Measurements from ENCODE around the gene BTN3A1.

BTN3A1 gene

GRCh38 chr6:26362836-26363220, 39.2 kb upstream of the BTN3A1 start:
- Histone ChIP-seq H3K27ac (replicated peaks) (no peak overlapping the region), H3K27me3 (ENCODE audit: insufficient read depth, poor library complexity, severe bottlenecking) (no peaks in the 10 kb centered on the region), H3K4me3 (replicated peaks; ENCODE audit: insufficient read depth, low read length) (no peak overlapping the region)
- TF ChIP-seq GABPA (IDR thresholded peaks at IDR 0.05; ENCODE audit: low read depth) (no peak), CTCF (IDR thresholded peaks at IDR 0.05; ENCODE audit: insufficient read depth, low read length) (no peak)
- no peak for DNase-seq (ENCODE audit: low read depth in 1 of 2, low spot score in 1 of 2)

DNA sequence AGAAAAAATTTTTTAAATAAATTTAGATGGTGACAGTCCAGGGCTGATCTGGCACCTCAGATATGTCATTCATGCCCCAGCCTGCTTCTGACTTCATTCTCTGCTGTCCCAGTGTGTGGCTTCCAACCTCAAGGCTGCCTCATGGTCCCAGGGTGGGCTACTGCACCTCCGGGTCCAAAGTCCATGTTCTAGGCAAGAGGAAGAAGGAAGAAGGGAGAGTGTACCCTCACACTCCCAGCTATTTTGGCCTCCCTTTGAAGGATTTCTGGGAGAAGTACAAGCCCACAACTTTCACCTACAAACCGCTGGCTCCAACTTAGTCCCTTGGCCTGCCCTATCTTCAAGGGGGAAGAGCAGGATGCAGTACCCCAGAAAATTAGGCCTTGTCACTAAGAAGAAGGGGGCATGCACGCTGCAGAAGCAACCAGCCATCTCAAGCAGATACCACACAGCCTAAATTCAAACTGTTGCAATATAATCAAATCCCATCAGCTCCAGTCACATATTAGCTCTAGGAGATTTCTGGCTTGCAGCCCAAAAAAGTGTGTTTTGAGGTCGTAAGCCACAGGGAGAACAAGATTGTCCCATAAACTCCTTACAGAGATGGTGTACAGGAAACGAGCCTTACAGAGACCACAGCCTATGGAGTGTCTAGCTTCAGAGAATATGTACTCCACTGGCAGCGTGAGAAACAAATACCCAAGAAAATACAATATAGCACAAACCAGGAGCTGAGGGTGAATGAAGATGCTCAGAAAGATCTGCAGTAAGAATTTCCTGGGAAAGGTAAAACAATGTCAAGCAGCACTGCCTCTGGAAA, 38.0 kb upstream of the BTN3A1 start:
- Histone ChIP-seq H3K27ac (replicated peaks) (peak overlapping the region; percentile 91), H3K4me3 (replicated peaks; ENCODE audit: insufficient read depth, low read length) (peak overlapping the region; percentile 28), H3K27me3 (ENCODE audit: insufficient read depth, poor library complexity, severe bottlenecking) (no peaks in the 10 kb centered on the region)
- TF ChIP-seq, protein P1, sequence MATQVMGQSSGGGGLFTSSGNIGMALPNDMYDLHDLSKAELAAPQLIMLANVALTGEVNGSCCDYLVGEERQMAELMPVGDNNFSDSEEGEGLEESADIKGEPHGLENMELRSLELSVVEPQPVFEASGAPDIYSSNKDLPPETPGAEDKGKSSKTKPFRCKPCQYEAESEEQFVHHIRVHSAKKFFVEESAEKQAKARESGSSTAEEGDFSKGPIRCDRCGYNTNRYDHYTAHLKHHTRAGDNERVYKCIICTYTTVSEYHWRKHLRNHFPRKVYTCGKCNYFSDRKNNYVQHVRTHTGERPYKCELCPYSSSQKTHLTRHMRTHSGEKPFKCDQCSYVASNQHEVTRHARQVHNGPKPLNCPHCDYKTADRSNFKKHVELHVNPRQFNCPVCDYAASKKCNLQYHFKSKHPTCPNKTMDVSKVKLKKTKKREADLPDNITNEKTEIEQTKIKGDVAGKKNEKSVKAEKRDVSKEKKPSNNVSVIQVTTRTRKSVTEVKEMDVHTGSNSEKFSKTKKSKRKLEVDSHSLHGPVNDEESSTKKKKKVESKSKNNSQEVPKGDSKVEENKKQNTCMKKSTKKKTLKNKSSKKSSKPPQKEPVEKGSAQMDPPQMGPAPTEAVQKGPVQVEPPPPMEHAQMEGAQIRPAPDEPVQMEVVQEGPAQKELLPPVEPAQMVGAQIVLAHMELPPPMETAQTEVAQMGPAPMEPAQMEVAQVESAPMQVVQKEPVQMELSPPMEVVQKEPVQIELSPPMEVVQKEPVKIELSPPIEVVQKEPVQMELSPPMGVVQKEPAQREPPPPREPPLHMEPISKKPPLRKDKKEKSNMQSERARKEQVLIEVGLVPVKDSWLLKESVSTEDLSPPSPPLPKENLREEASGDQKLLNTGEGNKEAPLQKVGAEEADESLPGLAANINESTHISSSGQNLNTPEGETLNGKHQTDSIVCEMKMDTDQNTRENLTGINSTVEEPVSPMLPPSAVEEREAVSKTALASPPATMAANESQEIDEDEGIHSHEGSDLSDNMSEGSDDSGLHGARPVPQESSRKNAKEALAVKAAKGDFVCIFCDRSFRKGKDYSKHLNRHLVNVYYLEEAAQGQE (IDR thresholded peaks at IDR 0.05; ENCODE audit: insufficient replicate concordance, low read depth), result no peak
- TF ChIP-seq CTCF (IDR thresholded peaks at IDR 0.05; ENCODE audit: insufficient read depth, low read length), result no peak
- TF ChIP-seq SPI1 (IDR thresholded peaks at IDR 0.05; ENCODE audit: borderline replicate concordance, low read depth), result no peak
- no peak for TF ChIP-seq GABPA (IDR thresholded peaks at IDR 0.05; ENCODE audit: low read depth)
- TF ChIP-seq POLR2AphosphoS5 (IDR thresholded peaks at IDR 0.05; ENCODE audit: low read depth), result no peak
- DNase-seq (ENCODE audit: low read depth in 1 of 2, low spot score in 1 of 2), result peak in 1 of 2 experiments; percentile 7

DNA sequence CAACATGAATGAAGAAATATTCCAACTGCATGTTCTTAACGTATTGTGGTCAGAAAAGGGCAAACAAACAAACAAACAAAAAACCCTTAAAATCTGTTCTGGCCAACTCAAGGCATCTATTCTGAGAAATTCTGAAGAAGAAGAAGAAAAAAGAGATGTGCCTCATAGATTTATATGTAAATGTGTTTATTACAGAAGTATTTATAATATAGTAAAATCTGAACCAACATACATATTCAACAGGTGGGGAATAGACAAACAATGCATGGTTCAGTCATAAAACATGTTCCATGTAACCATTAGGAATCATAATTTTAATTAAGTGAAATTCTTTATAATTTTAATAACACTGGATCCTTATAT, 36.5 kb upstream of the BTN3A1 start:
- TF ChIP-seq, protein P1 (IDR thresholded peaks at IDR 0.05; ENCODE audit: insufficient replicate concordance, low read depth), result no peak
- TF ChIP-seq GABPA (IDR thresholded peaks at IDR 0.05; ENCODE audit: low read depth) (no peak), CTCF (IDR thresholded peaks at IDR 0.05; ENCODE audit: insufficient read depth, low read length) (no peak), POLR2AphosphoS5 (IDR thresholded peaks at IDR 0.05; ENCODE audit: low read depth) (no peak), SPI1 (IDR thresholded peaks at IDR 0.05; ENCODE audit: borderline replicate concordance, low read depth) (no peak)
- peak overlapping the region; percentile 73 for H3K4me3 ChIP-seq (replicated peaks; ENCODE audit: insufficient read depth, low read length)
- DNase-seq (ENCODE audit: low read depth in 1 of 2, low spot score in 1 of 2), result no peak
- H3K27me3 ChIP-seq (ENCODE audit: insufficient read depth, poor library complexity, severe bottlenecking), result no peaks in the 10 kb centered on the region
- H3K27ac ChIP-seq (replicated peaks), result peak overlapping the region; percentile 91
